Neutrophil (primary cell): Measurements from ENCODE around the gene ZBTB8B.
A peak's percentile ranks its signal among the peaks of the same experiment; 100 is the strongest.

Experiments
- H3K27ac ChIP-seq: fragments of 200-600 bp; sonication (generic); 2 replicates; pipeline ENCODE4 v1.5.1; 2016; ENCODE audit warnings: mild to moderate bottlenecking, moderate library complexity
- H3K27me3 ChIP-seq: fragments of 200-600 bp; sonication (generic); 2 replicates; pipeline ENCODE4 v1.6.0; 2016; ENCODE audit warnings: mild to moderate bottlenecking
- H3K36me3 ChIP-seq: fragments of 200-600 bp; sonication (generic); 2 replicates; pipeline ENCODE4 v1.5.1; 2017
- H3K4me1 ChIP-seq, 2 experiments: fragments of 200-600 bp in 1 of 2; sonication (generic) in 1 of 2; 1 replicate in 1 of 2; 2 replicates in 1 of 2; pipeline versions ENCODE4 v1.5.1 to v1.6.1; 2013 to 2016; ENCODE audit warnings: low read depth in 1 of 2, low read length in 1 of 2, mild to moderate bottlenecking in 1 of 2, moderate library complexity in 1 of 2; ENCODE audit not compliant: control insufficient read depth in 1 of 2, insufficient read depth in 1 of 2
- H3K4me3 ChIP-seq, 2 experiments: fragments of 200-600 bp in 1 of 2; sonication (generic) in 1 of 2; 1 replicate in 1 of 2; 2 replicates in 1 of 2; pipeline ENCODE4 v1.5.1; 2013 to 2016; ENCODE audit warnings: low read depth in 1 of 2, low read length in 1 of 2, mild to moderate bottlenecking in 1 of 2, moderate library complexity in 1 of 2
- H3K9me3 ChIP-seq: fragments of 200-600 bp; sonication (generic); 2 replicates; pipeline ENCODE4 v1.5.1; 2016
- TF ChIP-seq, protein P1 (sequence below): fragments of 200-600 bp; sonication (generic); IDR thresholded peaks from 2 replicates; pipeline ENCODE4 v1.5.1; 2016; ENCODE audit warnings: antibody characterized with exemption

The ZBTB8B gene

DNA sequence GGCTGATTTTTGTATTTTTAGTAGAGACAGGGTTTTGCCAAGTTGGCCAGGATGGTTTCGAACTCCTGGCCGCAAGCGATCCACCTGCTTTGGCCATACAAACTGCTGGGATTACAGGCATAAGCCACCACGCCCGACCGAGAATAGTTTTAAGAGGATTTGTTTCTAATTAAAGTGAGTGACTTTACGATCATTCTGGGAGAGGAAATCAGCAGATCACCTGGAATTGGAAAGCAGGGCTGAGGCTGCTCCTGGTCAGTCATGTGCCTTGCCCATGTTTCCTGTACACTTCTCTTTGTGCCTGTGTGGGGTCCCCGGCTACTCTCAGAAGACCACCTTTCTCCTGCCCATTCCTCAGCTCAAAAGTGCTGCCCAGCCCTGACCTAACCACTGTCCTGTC is 33.9 kb downstream of the ZBTB8B start:
- Histone ChIP-seq H3K27ac (no peak overlapping the region), H3K36me3 (no peaks in the 10 kb centered on the region), H3K4me3 (no peak overlapping the region), H3K9me3 (no peaks in the 10 kb centered on the region), H3K27me3 (peaks cover 46% of the 10 kb centered on the region), H3K4me1 (peaks cover 5 to 11% of the 10 kb centered on the region in 2 experiments)
- TF ChIP-seq, protein P1, sequence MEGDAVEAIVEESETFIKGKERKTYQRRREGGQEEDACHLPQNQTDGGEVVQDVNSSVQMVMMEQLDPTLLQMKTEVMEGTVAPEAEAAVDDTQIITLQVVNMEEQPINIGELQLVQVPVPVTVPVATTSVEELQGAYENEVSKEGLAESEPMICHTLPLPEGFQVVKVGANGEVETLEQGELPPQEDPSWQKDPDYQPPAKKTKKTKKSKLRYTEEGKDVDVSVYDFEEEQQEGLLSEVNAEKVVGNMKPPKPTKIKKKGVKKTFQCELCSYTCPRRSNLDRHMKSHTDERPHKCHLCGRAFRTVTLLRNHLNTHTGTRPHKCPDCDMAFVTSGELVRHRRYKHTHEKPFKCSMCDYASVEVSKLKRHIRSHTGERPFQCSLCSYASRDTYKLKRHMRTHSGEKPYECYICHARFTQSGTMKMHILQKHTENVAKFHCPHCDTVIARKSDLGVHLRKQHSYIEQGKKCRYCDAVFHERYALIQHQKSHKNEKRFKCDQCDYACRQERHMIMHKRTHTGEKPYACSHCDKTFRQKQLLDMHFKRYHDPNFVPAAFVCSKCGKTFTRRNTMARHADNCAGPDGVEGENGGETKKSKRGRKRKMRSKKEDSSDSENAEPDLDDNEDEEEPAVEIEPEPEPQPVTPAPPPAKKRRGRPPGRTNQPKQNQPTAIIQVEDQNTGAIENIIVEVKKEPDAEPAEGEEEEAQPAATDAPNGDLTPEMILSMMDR: no peak

DNA sequence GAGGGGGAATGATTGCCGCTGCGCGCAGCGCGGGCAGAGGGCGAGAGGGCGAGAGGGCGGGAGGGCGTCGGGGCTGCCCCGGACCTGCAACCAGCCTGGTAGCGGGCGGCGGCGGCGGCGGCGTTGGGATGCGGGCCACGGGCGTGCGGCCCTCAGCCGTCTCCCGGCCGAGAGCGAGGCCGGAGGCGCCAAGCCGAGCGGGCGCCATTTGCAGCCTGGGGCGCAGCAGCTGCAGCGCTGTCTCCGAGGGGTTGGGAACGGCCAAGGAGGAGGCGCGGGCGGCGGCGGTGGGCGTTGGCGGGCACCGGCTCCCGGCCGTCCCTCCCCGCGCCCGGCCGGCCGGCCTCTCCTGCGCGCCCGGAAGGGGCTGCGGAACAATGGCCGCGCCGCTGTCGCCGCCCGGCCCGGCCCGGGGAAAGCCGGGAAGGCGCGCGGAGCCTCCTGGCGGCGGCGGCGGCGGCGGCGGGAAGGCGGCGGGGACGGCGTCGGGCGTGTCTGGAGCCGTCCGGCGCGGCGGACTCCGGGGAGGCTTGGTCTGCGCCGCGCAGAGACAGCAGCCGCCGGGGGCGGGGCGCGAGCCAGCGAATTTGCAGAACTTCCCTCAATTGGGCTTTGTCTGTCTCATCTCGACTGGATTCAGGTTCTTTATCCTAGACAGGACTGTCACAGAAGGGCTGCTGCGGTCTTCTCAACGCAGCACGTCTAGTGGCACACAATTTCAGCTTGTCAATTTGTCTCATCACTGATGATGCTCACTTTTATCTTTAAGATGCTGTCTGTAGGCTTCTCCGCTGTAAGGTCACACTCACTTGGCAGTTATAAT is 35.7 kb downstream of the ZBTB8B start:
- peaks cover 5 to 11% of the 10 kb centered on the region in 2 experiments for H3K4me1 ChIP-seq
- H3K36me3 ChIP-seq: no peaks in the 10 kb centered on the region
- peak overlapping the region; percentile 46 to 54 for H3K4me3 ChIP-seq
- H3K27ac ChIP-seq: no peak overlapping the region
- TF ChIP-seq, protein P1: no peak
- no peaks in the 10 kb centered on the region for H3K9me3 ChIP-seq
- peaks cover 44% of the 10 kb centered on the region for H3K27me3 ChIP-seq

DNA sequence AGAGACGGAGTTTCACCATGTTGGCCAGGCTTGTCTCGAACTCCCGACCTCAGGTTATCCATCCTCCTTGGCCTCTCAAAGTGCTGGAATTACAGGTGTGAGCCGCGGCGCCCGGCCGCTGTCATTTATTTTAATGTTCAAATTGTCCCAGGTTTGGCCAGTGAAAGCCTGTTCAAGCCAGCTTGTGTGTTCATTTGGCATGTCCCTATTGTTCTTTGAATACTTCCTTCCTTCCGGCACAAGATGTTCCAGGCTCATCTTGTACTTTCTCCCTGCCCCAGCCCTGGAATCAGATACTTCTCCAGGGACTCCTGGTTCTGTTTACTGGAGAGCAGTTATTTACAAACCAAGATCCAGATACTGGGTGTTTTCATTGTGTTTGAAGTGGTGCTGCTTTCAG is 37.0 kb downstream of the ZBTB8B start:
- H3K9me3 ChIP-seq: no peaks in the 10 kb centered on the region
- no peaks in the 10 kb centered on the region for H3K36me3 ChIP-seq
- H3K27ac ChIP-seq: no peak overlapping the region
- peaks cover 5 to 11% of the 10 kb centered on the region in 2 experiments for H3K4me1 ChIP-seq
- H3K4me3 ChIP-seq: no peak overlapping the region
- TF ChIP-seq, protein P1: no peak
- H3K27me3 ChIP-seq: peaks cover 44% of the 10 kb centered on the region

DNA sequence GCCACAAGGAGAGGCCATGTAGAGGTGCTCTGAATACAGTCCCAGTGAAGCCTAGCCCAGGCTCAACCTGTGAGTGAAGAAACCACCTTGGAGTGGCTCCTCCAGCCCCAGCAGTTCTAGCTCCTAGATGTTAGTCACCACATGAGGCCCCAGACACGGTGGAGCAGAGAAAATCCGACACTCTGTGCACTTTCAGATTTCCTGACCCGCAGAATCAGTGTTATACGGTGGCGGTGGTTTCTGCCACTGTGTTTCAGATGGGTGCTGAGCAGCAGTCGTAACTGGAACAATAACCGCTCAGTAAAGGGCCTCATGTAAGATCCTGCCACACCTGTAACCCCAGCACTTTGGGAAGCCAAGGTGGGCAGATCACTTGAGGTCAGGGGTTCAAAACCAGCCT is 38.3 kb downstream of the ZBTB8B start:
- no peak overlapping the region for H3K27ac ChIP-seq
- H3K4me3 ChIP-seq: no peak overlapping the region
- TF ChIP-seq, protein P1: no peak
- no peaks in the 10 kb centered on the region for H3K36me3 ChIP-seq
- H3K9me3 ChIP-seq: no peaks in the 10 kb centered on the region
- H3K27me3 ChIP-seq: peaks cover 37% of the 10 kb centered on the region
- H3K4me1 ChIP-seq: peaks cover 5 to 11% of the 10 kb centered on the region in 2 experiments

DNA sequence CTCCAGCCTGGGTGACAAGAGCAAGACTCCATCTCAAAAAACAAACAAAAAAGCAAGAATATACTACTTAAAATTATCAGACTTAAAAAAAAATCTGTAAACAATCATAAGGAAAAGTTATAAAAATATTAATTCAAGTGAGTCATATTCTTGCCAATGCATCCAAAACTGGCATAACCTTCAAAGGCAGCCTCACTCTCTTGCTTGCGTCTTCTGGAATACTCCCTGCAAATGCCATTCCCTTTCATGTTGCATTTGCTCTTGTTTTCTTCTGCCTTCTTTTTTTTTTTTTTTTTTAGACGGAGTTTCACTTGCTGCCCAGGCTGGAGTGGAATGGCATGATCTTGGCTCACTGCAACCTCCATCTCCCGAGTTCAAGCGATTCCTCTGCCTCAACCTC is 42.1 kb downstream of the ZBTB8B start:
- Histone ChIP-seq H3K9me3 (no peaks in the 10 kb centered on the region), H3K27me3 (peaks cover 9% of the 10 kb centered on the region), H3K27ac (no peak overlapping the region), H3K4me3 (no peak overlapping the region), H3K36me3 (no peaks in the 10 kb centered on the region), H3K4me1 (no peaks in the 10 kb centered on the region)
- TF ChIP-seq, protein P1: no peak
